Endodermal cell (in vitro differentiated cells): ENCODE data around the gene ZNF23. TPM values are rescaled to one million over a fixed set of nuclear protein-coding genes. Genes with fewer than 3 reads are reported as not detected.

ENCODE experiments used
- DNase-seq: peaks from one replicate; pipeline ENCODE4 v3.0.0-alpha.2; 2017
- H3K27ac ChIP-seq: 2 replicates; pipeline ENCODE4 v1.5.1; 2013; ENCODE audit warnings: mild to moderate bottlenecking, low read depth, low read length, moderate library complexity
- H3K27me3 ChIP-seq: 2 replicates; pipeline ENCODE4 v1.6.1; 2013; ENCODE audit warnings: mild to moderate bottlenecking, low read length, moderate library complexity; ENCODE audit not compliant: insufficient read depth, control insufficient read depth, poor library complexity, severe bottlenecking
- H3K36me3 ChIP-seq: 2 replicates; pipeline ENCODE4 v1.7.0; 2013; ENCODE audit warnings: mild to moderate bottlenecking, low read length, moderate library complexity; ENCODE audit not compliant: control insufficient read depth, insufficient read depth
- H3K4me1 ChIP-seq: one replicate; pipeline ENCODE4 v1.7.0; 2013; ENCODE audit warnings: low read length; ENCODE audit not compliant: control insufficient read depth, insufficient read depth
- H3K4me3 ChIP-seq: 2 replicates; pipeline ENCODE4 v1.5.1; 2013; ENCODE audit warnings: mild to moderate bottlenecking, low read length, moderate library complexity
- H3K9ac ChIP-seq: 2 replicates; pipeline ENCODE4 v1.6.1; 2013; ENCODE audit warnings: mild to moderate bottlenecking, low read length, moderate library complexity; ENCODE audit not compliant: poor library complexity, severe bottlenecking; ENCODE audit errors: extremely low read depth
- H3K9me3 ChIP-seq: 2 replicates; pipeline ENCODE4 v1.6.1; 2013; ENCODE audit warnings: mild to moderate bottlenecking, low read length, moderate library complexity; ENCODE audit not compliant: control insufficient read depth
- H3K27ac Mint-ChIP-seq: 2 replicates; pipeline ENCODE4 v1.8.0; 2020; ENCODE audit warnings: mixed read lengths
- H3K27me3 Mint-ChIP-seq: 2 replicates; pipeline ENCODE4 v1.8.0; 2021; ENCODE audit warnings: mild to moderate bottlenecking, mixed read lengths; ENCODE audit not compliant: insufficient read depth
- H3K36me3 Mint-ChIP-seq: 2 replicates; pipeline ENCODE4 v1.8.0; 2020; ENCODE audit warnings: low read depth, mixed read lengths
- H3K4me1 Mint-ChIP-seq: 2 replicates; pipeline ENCODE4 v1.8.0; 2020; ENCODE audit warnings: mixed read lengths
- H3K4me3 Mint-ChIP-seq: 2 replicates; pipeline ENCODE4 v1.8.0; 2020; ENCODE audit warnings: mild to moderate bottlenecking, moderate library complexity, mixed read lengths
- H3K9me3 Mint-ChIP-seq: 2 replicates; pipeline ENCODE4 v1.8.0; 2020; ENCODE audit warnings: mild to moderate bottlenecking, mixed read lengths
- CTCF ChIP-seq: fragments of 200-600 bp; sonication (generic); conservative IDR thresholded peaks from 2 replicates; pipeline ENCODE4 v1.5.0; 2021; ENCODE audit warnings: antibody characterized with exemption, mild to moderate bottlenecking
- WGBS, 2 experiments: methylation state at CpG; one replicate each; pipeline versions ENCODE4 v1.1.5 to v1.1.7; 2013; ENCODE audit warnings: missing lambda C conversion rate in 2 of 2, mixed read lengths in 1 of 2; ENCODE audit not compliant: insufficient coverage in 1 of 2, insufficient read length in 1 of 2; 5-methylcytosine and 5-hydroxymethylcytosine counted together
- total RNA-seq, 2 donors: library from RNA; stranded (reverse); fragmentation: NEBNext Ultra II Directional in 1 of 2; extraction: Animal tissue kit (Norgen Biotek cat#: 25700) in 1 of 2; gene quantifications; 2 replicates in 1 of 2; 3 replicates in 1 of 2; pipeline ENCODE4 v1.2.1, GENCODE V29; 2021

Gene ZNF23
- total RNA-seq, 2 donors from 2014 or later = 9.4 to 13.6 TPM

- H3K27ac ChIP-seq = no peak overlapping the region
- no peaks in the 10 kb centered on the region for H3K27me3 Mint-ChIP-seq
- peaks cover 10% of the 10 kb centered on the region for H3K36me3 ChIP-seq
- no peak overlapping the region for H3K9ac ChIP-seq
- H3K9me3 Mint-ChIP-seq = no peaks in the 10 kb centered on the region
- no peak overlapping the region for H3K27ac Mint-ChIP-seq
- peaks cover 6% of the 10 kb centered on the region for H3K4me1 Mint-ChIP-seq
- peak; percentile 71 for DNase-seq
- no peaks in the 10 kb centered on the region for H3K4me1 ChIP-seq
- H3K4me3 Mint-ChIP-seq = no peak overlapping the region
- H3K27me3 ChIP-seq = no peaks in the 10 kb centered on the region
- no peak overlapping the region for H3K4me3 ChIP-seq
- peak; percentile 84 for TF ChIP-seq CTCF
- WGBS, 2 experiments = 51 to 79% methylated on average over 2 to 3 of the region's 3 CpGs
- H3K9me3 ChIP-seq = no peaks in the 10 kb centered on the region
- peaks cover 9% of the 10 kb centered on the region for H3K36me3 Mint-ChIP-seq
Observed at GRCh38 chr16:71479420-71479819, 17.4 kb upstream of the ZNF23 start.

- H3K4me3 ChIP-seq = no peak overlapping the region
- peaks cover 10% of the 10 kb centered on the region for H3K36me3 ChIP-seq
- H3K9me3 ChIP-seq = no peaks in the 10 kb centered on the region
- no peaks in the 10 kb centered on the region for H3K4me1 ChIP-seq
- H3K27ac ChIP-seq = no peak overlapping the region
- no peaks in the 10 kb centered on the region for H3K27me3 Mint-ChIP-seq
- no peaks in the 10 kb centered on the region for H3K9me3 Mint-ChIP-seq
- WGBS, 2 experiments = 86 to 93% methylated on average over 3 to 4 of the region's 4 CpGs
- peaks cover 11% of the 10 kb centered on the region for H3K36me3 Mint-ChIP-seq
- H3K4me1 Mint-ChIP-seq = no peaks in the 10 kb centered on the region
- H3K27me3 ChIP-seq = no peaks in the 10 kb centered on the region
- no peak overlapping the region for H3K27ac Mint-ChIP-seq
- DNase-seq = no peak
- no peak overlapping the region for H3K4me3 Mint-ChIP-seq
- H3K9ac ChIP-seq = no peak overlapping the region
- no peak for TF ChIP-seq CTCF
Observed at GRCh38 chr16:71476457-71477124, 14.5 kb upstream of the ZNF23 start.

GRCh38 chr16:71474864-71475263 lies 12.8 kb upstream of the ZNF23 start:
- no peaks in the 10 kb centered on the region for H3K9me3 ChIP-seq
- peaks cover 10% of the 10 kb centered on the region for H3K36me3 ChIP-seq
- no peak for DNase-seq
- TF ChIP-seq CTCF = no peak
- no peak overlapping the region for H3K27ac ChIP-seq
- Mint-ChIP-seq H3K9me3 (no peaks in the 10 kb centered on the region), H3K27me3 (no peaks in the 10 kb centered on the region), H3K36me3 (peaks cover 11% of the 10 kb centered on the region), H3K4me3 (no peak overlapping the region), H3K27ac (no peak overlapping the region), H3K4me1 (no peaks in the 10 kb centered on the region)
- whole genome bisulfite sequencing, 2 experiments = 92 to 100% methylated on average over 1 to 3 of the region's 3 CpGs
- H3K27me3 ChIP-seq = no peaks in the 10 kb centered on the region
- no peaks in the 10 kb centered on the region for H3K4me1 ChIP-seq
- no peak overlapping the region for H3K9ac ChIP-seq
- no peak overlapping the region for H3K4me3 ChIP-seq
